Heart right ventricle (tissue), 16 donors: ENCODE data around the gene INS. TPM values are rescaled to one million over a fixed set of nuclear protein-coding genes. Genes with fewer than 3 reads are reported as not detected.

ENCODE experiments used
- ATAC-seq, 8 donors: fragments of 200-7000 bp; cut with Tn5 transposase; one replicate each; pipeline ENCODE4 v1.9.1; 2020; ENCODE audit warnings: mild to moderate bottlenecking in 8 of 8, moderate library complexity in 8 of 8, moderate number of reproducible peaks in 1 of 8
- DNase-seq, 2 donors: peaks; one replicate each; pipeline ENCODE4 v3.0.0-alpha.2; 2020
- H3K27ac ChIP-seq, 10 donors: fragments of 200-600 bp; sonication (generic) in 2 of 10; one replicate each; pipeline versions ENCODE4 v1.5.0 to v1.8.0; 2020 to 2022; ENCODE audit warnings: mild to moderate bottlenecking in 3 of 10
- H3K27me3 ChIP-seq, 7 donors: fragments of 200-600 bp; one replicate each; pipeline ENCODE4 v1.8.0; 2021 to 2022; ENCODE audit warnings: mild to moderate bottlenecking in 2 of 7
- H3K36me3 ChIP-seq, 9 donors: fragments of 200-600 bp; sonication (generic) in 1 of 9; one replicate each; pipeline versions ENCODE4 v1.5.0 to v1.8.0; 2020 to 2022; ENCODE audit warnings: mild to moderate bottlenecking in 2 of 9
- H3K4me1 ChIP-seq, 9 donors: fragments of 200-600 bp; sonication (generic) in 1 of 9; one replicate each; pipeline versions ENCODE4 v1.5.0 to v1.8.0; 2020 to 2022; ENCODE audit warnings: mild to moderate bottlenecking in 4 of 9
- H3K4me3 ChIP-seq, 10 donors: fragments of 200-600 bp; sonication (generic) in 2 of 10; one replicate each; pipeline versions ENCODE4 v1.5.0 to v1.8.0; 2020 to 2022; ENCODE audit warnings: mild to moderate bottlenecking in 7 of 10, moderate library complexity in 2 of 10
- H3K9me3 ChIP-seq, 11 donors: fragments of 200-600 bp in 10 of 11; sonication (generic) in 2 of 11; one replicate each; pipeline versions ENCODE4 v1.5.0 to v1.8.0; 2013 to 2022; ENCODE audit warnings: mild to moderate bottlenecking in 2 of 11, control low read depth in 1 of 11, moderate library complexity in 1 of 11
- CTCF ChIP-seq, 9 donors: fragments of 200-600 bp; sonication (generic) in 2 of 9; IDR thresholded peaks; one replicate each; pipeline versions ENCODE4 v1.5.0 to v1.8.0; 2021 to 2022; ENCODE audit warnings: antibody characterized with exemption in 9 of 9, mild to moderate bottlenecking in 5 of 9, moderate library complexity in 1 of 9
- WGBS, 2 donors: extraction: QIAGEN DNeasy Blood & Tissue Kit; methylation state at CpG; one replicate each; pipeline ENCODE4 v1.1.7; 2013; ENCODE audit warnings: inconsistent platforms in 1 of 2; 5-methylcytosine and 5-hydroxymethylcytosine counted together
- intact Hi-C, 10 donors: fragments of 100-400 bp; cut with DNase I; formaldehyde crosslinking; loops; one replicate each; pipeline versions ENCODE4 v1.11.1 to v1.14.2; 2022
- polyA plus RNA-seq, 2 donors: library from polyadenylated mRNA; stranded (reverse); fragments of 200-250 nt; gene quantifications; one replicate each; pipeline ENCODE4 v1.2.3, GENCODE V29; 2013
- total RNA-seq, 10 donors: library from RNA; stranded (reverse); fragmentation: NEBNext Ultra II Directional in 3 of 10; extraction: Animal tissue kit (Norgen Biotek cat#: 25700) in 3 of 10; gene quantifications; one replicate each; pipeline versions ENCODE4 v1.2.1 to v1.2.4, GENCODE V29; 2021 to 2023
- donor health status: Arrhythmogenic right ventricular cardiomyopathy.
- donor health status: ischemic (EF 13 %, LVEDD 7.1; RV severe dilation, severe dysfunction).
- donor health status: healthy with polysubstance abuse.
- donor health status: DM: no; HTN: yes; CAD: no.
- donor health status: DM: no; HTN: no; CAD: no.
- donor health status: ischemic (EF 25% LVEDD 6.9; RV normal size, moderate dysfunction).
- donor health status: ischemic (EF 25% LVEDD 5.7; RV mildly dilated, moderate dysfunction).
- donor health status: healthy.
- donor health status: DM: yes; HTN: yes; CAD: no.
- donor health status: Ischemic cardiomyopathy.
- donor health status: ischemic (EF 35%, LVEDD 5.7; RV mildly dilated, moderate dysfunction).
- donor health status: nonischemic (EF 11% LVEDD 7.7; RV severe dilation, severe dysfunction).
- donor health status: DM: yes; HTN: yes; CAD: no.
- donor health status: PGD.
- donor health status: ischemic (EF 29% LVEDD 5.4; RV normal size, mild dysfunction).
- donor health status: nonischemic (EF 23%, LVEDD 6.1; RV moderate dilation, normal function).

The INS gene
- total and polyA plus RNA-seq, 12 donors = 0.76 to 3.3 (median 1.0) TPM; not detected in 9

- H3K27ac ChIP-seq = no peak overlapping the region
- ATAC-seq = no peak
- H3K4me3 ChIP-seq = no peak overlapping the region
- WGBS, 2 donors = 44 to 49% methylated on average over 11 of the region's 11 CpGs
- no peaks in the 10 kb centered on the region for H3K9me3 ChIP-seq
- no peak for TF ChIP-seq CTCF (IDR thresholded peaks at IDR 0.05)
- intact Hi-C loops = loop anchor here in 1 of 10 donors (10.0 kb wide), 1 partner anchor 263 kb away; no protein-coding TSS in a partner anchor
- peaks cover 32 to 89% (median 87%) of the 10 kb centered on the region in 7 donors for H3K27me3 ChIP-seq
- peaks cover 7 to 23% (median 15%) of the 10 kb centered on the region in 9 donors for H3K4me1 ChIP-seq
- DNase-seq = no peak
- H3K36me3 ChIP-seq = no peaks in the 10 kb centered on the region
Measured at GRCh38 chr11:2147391-2147790, 13.6 kb downstream of the INS start.

GRCh38 chr11:2146051-2146450 lies 15.0 kb downstream of the INS start:
- WGBS, 2 donors = 27 to 41% methylated on average over 19 of the region's 19 CpGs
- no peak for DNase-seq
- no peak for ATAC-seq
- intact Hi-C loops = loop anchor here in 1 of 10 donors (10.0 kb wide), 1 partner anchor 261 kb away; no protein-coding TSS in a partner anchor
- H3K27ac ChIP-seq = no peak overlapping the region
- H3K9me3 ChIP-seq = no peaks in the 10 kb centered on the region
- H3K36me3 ChIP-seq = no peaks in the 10 kb centered on the region
- no peak for TF ChIP-seq CTCF (IDR thresholded peaks at IDR 0.05)
- H3K27me3 ChIP-seq = peaks cover 32 to 99% (median 96%) of the 10 kb centered on the region in 7 donors
- H3K4me1 ChIP-seq = peaks cover 4 to 15% (median 10%) of the 10 kb centered on the region in 9 donors
- H3K4me3 ChIP-seq = no peak overlapping the region

GRCh38 chr11:2144544-2145248 lies 16.3 kb downstream of the INS start:
- H3K27me3 ChIP-seq = peaks cover 37 to 99% (median 98%) of the 10 kb centered on the region in 7 donors
- DNase-seq (no peak), ATAC-seq (no peak)
- no peak for TF ChIP-seq CTCF (IDR thresholded peaks at IDR 0.05)
- 20 to 25% methylated on average over 18 of the region's 18 CpGs for WGBS, 2 donors
- intact Hi-C loops = loop anchor here in 3 of 10 donors (5.0 to 10.0 kb wide), 3 partner anchors 52 to 262 kb away; no protein-coding TSS in a partner anchor
- peaks cover 4 to 24% (median 12%) of the 10 kb centered on the region in 9 donors for H3K4me1 ChIP-seq
- no peak overlapping the region for H3K27ac ChIP-seq
- H3K9me3 ChIP-seq = no peaks in the 10 kb centered on the region
- peak overlapping the region in 4 of 10 donors; percentile 26 to 45 (median 40) for H3K4me3 ChIP-seq
- H3K36me3 ChIP-seq = no peaks in the 10 kb centered on the region

DNA sequence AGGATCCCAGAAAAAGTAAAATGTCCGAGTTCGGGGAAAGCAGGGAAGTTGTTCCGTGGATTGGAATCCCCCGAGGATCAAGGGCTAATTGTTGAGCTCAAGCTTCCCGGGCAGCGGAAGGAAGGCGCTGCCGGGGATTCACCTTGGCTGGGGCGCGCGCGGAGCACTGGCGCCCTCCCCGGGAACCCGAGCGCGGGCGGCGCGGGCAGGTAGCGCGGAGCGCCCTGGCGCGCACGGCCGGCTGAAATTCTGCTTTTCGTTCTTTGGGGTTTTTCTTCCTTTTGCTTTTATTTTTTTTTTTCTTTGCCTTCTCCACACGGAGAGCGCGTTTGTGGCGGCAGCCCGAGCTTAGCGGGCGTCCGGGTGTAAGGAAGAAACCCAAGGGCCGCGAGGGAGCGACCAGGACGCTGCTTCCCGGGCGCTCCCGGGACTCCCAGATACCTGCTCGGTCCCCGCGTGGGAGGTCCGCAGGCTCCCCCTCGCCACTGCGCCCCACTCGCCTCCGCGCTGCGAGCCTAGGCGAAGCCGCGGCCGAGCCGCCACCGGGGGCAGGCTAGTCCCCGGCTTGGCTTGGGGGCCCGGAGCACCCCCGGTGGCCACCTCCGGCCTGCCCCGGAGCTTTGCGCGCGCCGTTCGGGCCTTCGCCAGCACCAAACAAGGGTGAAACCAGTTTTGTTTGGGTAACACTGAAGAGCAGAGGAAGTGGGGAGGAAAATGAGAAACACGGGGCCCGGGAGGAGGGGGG lies 17.0 kb downstream of the INS start:
- intact Hi-C loops = loop anchor here in 3 of 10 donors (5.0 to 10.0 kb wide), 3 partner anchors 52 to 262 kb away; no protein-coding TSS in a partner anchor
- Histone ChIP-seq H3K4me1 (peaks cover 4 to 24% (median 12%) of the 10 kb centered on the region in 9 donors), H3K4me3 (peak overlapping the region in 9 of 10 donors; percentile 12 to 45 (median 28)), H3K36me3 (no peaks in the 10 kb centered on the region), H3K27me3 (peaks cover 33 to 97% (median 96%) of the 10 kb centered on the region in 7 donors), H3K27ac (no peak overlapping the region), H3K9me3 (no peaks in the 10 kb centered on the region)
- DNase-seq = peak in 1 of 2 donors; percentile 16
- peak in 8 of 9 donors; percentile 16 to 52 (median 39) for TF ChIP-seq CTCF (IDR thresholded peaks at IDR 0.05)
- 1 to 2% methylated on average over 71 to 72 of the region's 72 CpGs for WGBS, 2 donors
- peak in 3 of 8 donors; percentile 59 to 65 (median 61) for ATAC-seq
